ENCODE results near the gene MMRN2.

Gene MMRN2

DNA sequence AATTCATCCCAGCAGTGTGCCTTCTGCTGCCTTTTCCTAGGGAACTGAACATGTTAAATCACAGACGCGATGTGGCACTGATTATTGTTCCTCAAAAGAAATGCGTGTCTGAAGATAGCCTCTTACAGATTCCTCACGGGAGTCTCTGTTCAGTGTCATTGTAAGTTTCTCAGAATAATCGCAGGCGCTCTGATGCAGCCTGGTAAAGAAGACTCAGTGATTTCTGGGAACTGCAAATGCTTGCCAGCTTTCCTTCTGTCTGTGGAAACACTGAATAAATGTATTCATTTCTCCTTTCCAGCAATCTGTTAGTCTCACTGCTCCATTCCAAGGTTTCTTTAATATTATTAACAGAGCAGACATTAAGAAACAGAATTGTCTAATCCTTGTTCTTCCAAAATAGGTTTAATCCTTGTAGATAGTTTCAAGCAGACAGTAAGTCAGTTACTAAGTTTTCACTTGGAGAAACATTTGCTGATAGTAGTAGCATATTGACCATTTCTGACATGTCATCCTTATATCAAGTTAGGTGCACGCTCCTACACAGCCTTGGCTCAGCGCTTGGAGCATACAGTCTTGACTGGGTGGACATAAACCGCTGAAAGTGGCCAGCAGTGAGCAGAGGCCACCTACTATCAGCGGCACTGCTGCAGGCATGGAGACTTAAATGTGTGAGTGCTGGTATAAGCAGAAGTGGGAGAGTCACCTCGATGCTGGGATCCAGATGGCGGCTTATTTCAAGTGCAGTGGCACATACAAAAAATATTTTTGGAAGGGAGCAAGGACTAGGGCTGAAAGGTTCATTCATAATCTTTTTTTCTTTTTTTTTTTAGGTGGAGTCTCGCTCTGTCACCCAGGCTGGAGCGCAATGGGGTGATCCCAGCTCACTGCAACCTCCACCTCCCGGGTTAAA, 27.7 kb downstream of the MMRN2 start:
- FAIRE-seq (no peak), DNase-seq (ENCODE audit: insufficient read length, low spot score) (no peak)
- no peak for TF ChIP-seq POLR2A (IDR thresholded peaks at IDR 0.05; ENCODE audit: low read depth, low read length)

DNA sequence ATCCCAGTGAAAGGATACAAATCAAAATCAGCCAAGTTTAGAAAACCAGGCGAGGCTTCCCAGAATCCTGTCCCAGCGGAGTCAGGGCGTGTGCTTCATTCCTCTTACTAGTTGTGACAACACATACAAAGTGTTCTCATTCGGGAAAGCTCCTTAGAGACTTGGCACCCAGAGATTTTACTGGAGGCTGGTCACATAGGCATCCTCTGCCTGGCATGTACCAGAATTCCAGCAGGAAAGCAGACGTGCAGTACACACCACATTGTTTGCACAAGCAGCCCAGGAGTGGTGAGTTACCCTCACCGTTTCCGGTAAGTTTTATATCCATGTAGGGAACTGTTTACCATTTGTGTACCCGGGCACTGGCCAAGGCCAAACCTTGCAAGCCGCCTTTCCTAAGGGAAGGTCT, 34.9 kb downstream of the MMRN2 start:
- DNase-seq (ENCODE audit: insufficient read length, low spot score) (no peak), FAIRE-seq (no peak)
- no peak for TF ChIP-seq POLR2A (IDR thresholded peaks at IDR 0.05; ENCODE audit: low read depth, low read length)

GRCh38 chr10:86918022-86918471, 39.4 kb downstream of the MMRN2 start:
- TF ChIP-seq POLR2A (IDR thresholded peaks at IDR 0.05; ENCODE audit: low read depth, low read length) = no peak
- FAIRE-seq (peak; percentile 60), DNase-seq (ENCODE audit: insufficient read length, low spot score) (no peak)

- FAIRE-seq (peak; percentile 58), DNase-seq (ENCODE audit: insufficient read length, low spot score) (no peak)
- no peak for TF ChIP-seq POLR2A (IDR thresholded peaks at IDR 0.05; ENCODE audit: low read depth, low read length)
These were observed 42.7 kb downstream of the MMRN2 start for GRCh38 chr10:86914734-86915133.

- DNase-seq (ENCODE audit: insufficient read length, low spot score) = no peak
- FAIRE-seq = no peak
- TF ChIP-seq POLR2A (IDR thresholded peaks at IDR 0.05; ENCODE audit: low read depth, low read length) = no peak
These were observed 52.0 kb downstream of the MMRN2 start for GRCh38 chr10:86905429-86905828.

DNA sequence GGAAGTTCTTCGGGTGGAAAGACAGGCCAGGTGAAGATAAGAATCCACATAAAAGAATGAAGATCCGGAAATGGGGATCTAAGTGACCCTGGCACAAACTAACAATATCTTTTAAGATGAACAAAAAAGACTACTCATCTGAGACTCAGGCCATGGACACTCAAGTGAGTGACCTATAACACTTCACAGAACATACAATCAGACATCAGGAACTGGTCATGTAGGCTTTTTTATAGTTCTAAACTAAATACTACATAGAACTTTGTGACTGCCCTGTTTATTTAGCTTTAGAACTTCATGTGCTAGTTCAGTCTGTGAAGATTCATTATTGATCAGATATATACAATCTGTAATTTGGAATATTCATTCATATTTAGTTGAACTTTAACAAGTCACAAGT, 52.8 kb downstream of the MMRN2 start:
- DNase-seq (ENCODE audit: insufficient read length, low spot score) = no peak
- no peak for FAIRE-seq
- TF ChIP-seq POLR2A (IDR thresholded peaks at IDR 0.05; ENCODE audit: low read depth, low read length) = no peak

DNA sequence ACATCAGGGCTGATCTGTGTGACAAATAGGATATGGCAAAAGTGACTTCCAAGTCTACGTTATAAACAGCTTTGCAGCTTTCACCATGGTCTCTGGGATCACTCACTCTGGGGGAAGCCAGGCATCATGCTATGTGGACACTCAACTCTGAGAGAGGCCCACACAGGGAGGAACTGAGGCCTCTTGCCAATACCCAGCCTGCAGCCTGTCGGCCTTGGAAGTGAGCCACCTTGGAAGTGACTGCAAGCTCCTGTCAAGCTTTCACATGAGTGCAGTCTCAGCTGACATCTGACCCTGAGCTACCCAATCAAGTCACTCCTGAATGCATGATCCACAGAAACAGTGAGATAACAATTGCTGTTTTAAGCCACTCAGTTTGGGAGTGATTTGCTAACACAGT, 56.5 kb downstream of the MMRN2 start:
- TF ChIP-seq POLR2A (IDR thresholded peaks at IDR 0.05; ENCODE audit: low read depth, low read length) = no peak
- no peak for DNase-seq (ENCODE audit: insufficient read length, low spot score)
- FAIRE-seq = no peak

DNA sequence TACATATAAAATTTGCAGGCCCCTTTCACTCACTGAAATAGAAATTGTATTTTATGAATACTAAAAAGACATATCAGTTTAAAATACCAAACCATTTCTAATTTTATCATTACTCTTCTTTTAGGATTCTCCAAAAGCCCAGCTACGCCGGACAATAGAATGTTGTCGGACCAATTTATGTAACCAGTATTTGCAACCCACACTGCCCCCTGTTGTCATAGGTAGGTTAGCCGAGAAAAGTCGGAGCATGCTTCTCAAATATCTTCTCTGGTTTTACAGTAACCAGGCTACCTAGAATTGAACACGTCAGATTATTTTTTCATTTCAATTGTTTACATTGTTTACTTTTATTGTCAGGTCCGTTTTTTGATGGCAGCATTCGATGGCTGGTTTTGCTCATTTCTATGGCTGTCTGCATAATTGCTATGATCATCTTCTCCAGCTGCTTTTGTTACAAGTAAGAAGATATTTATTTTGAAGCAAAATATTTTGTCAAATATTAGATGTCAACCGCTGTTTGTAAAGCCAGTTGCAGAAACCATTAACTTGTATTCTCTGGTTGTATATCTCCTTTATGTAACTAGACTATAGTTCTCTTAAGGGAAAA, 57.6 kb downstream of the MMRN2 start:
- FAIRE-seq = peak; percentile 70
- TF ChIP-seq POLR2A (IDR thresholded peaks at IDR 0.05; ENCODE audit: low read depth, low read length) = no peak
- DNase-seq (ENCODE audit: insufficient read length, low spot score) = no peak

- TF ChIP-seq POLR2A (IDR thresholded peaks at IDR 0.05; ENCODE audit: low read depth, low read length) = no peak
- no peak for DNase-seq (ENCODE audit: insufficient read length, low spot score)
- FAIRE-seq = peak; percentile 48
These were observed 58.3 kb downstream of the MMRN2 start for GRCh38 chr10:86899132-86899531.

DNA sequence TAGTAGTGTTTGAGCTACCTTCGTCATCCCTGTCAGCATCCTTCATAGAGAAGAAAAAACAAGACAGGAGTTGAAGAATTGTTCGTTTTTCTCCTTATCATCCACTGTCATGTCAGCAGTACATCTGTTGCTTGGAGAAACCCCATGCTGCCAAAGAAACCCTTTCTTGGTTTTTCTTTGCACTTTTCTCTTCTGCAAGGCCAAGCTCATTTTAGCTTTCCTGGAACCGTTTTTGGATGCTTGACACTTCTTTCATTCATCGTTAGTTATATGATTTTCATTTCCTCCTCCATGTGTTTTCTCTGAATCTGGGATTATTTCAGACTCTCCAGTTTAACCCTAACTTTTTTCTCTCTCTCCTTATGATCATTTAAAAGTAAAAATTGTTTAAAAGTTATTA, 58.9 kb downstream of the MMRN2 start:
- DNase-seq (ENCODE audit: insufficient read length, low spot score) = no peak
- TF ChIP-seq POLR2A (IDR thresholded peaks at IDR 0.05; ENCODE audit: low read depth, low read length) = no peak
- no peak for FAIRE-seq

DNA sequence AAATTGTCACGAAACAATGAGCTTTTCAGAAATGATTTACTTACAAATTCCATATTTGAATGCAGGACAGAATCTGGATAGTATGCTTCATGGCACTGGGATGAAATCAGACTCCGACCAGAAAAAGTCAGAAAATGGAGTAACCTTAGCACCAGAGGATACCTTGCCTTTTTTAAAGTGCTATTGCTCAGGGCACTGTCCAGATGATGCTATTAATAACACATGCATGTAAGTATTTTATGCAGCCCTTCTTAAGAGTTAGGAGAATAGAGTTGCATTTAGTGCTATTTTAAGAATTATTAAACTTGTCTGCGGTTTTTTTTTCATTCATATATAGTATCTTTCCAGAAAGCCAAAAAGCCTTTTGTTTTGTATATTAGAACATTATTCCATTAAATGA, 67.4 kb downstream of the MMRN2 start:
- FAIRE-seq = peak; percentile 55
- no peak for TF ChIP-seq POLR2A (IDR thresholded peaks at IDR 0.05; ENCODE audit: low read depth, low read length)
- DNase-seq (ENCODE audit: insufficient read length, low spot score) = no peak

GRCh38 chr10:86888585-86889381, 68.6 kb downstream of the MMRN2 start:
- FAIRE-seq (peak; percentile 93), DNase-seq (ENCODE audit: insufficient read length, low spot score) (peak; percentile 48)
- TF ChIP-seq POLR2A (IDR thresholded peaks at IDR 0.05; ENCODE audit: low read depth, low read length) = no peak

Data from H54 (cell line).